Colon (tissue), 2 donors: ENCODE measurements around the gene CAPN12.

Experiments used
- FAIRE-seq: peaks from 2 replicates; lab custom pipeline; 2012; peaks lifted over from hg19 to GRCh38; lab: Jason Lieb, UNC
- donor health status: control.
- donor health status: control.

The CAPN12 gene

GRCh38 chr19:38709119-38709518 lies 35.2 kb downstream of the CAPN12 start:
- no peak for FAIRE-seq

GRCh38 chr19:38708413-38709024 lies 35.8 kb downstream of the CAPN12 start:
- FAIRE-seq: no peak

- FAIRE-seq: no peak
These were observed 36.7 kb downstream of the CAPN12 start for GRCh38 chr19:38707512-38708114.

- FAIRE-seq: no peak
These were observed 37.3 kb downstream of the CAPN12 start for GRCh38 chr19:38706792-38707511.

GRCh38 chr19:38705197-38706019 lies 38.9 kb downstream of the CAPN12 start:
- no peak for FAIRE-seq

- FAIRE-seq: no peak
These were observed 39.7 kb downstream of the CAPN12 start for GRCh38 chr19:38704488-38705026.

GRCh38 chr19:38703509-38703908 lies 40.8 kb downstream of the CAPN12 start:
- FAIRE-seq: no peak

- no peak for FAIRE-seq
These were observed 42.0 kb downstream of the CAPN12 start for GRCh38 chr19:38702278-38702677.

GRCh38 chr19:38701455-38702063 lies 42.7 kb downstream of the CAPN12 start:
- no peak for FAIRE-seq

- no peak for FAIRE-seq
These were observed 43.3 kb downstream of the CAPN12 start for GRCh38 chr19:38700902-38701454.

GRCh38 chr19:38700350-38700901 lies 43.8 kb downstream of the CAPN12 start:
- no peak for FAIRE-seq

GRCh38 chr19:38699647-38700349 lies 44.5 kb downstream of the CAPN12 start:
- FAIRE-seq: no peak

GRCh38 chr19:38699027-38699346 lies 45.3 kb downstream of the CAPN12 start:
- FAIRE-seq: no peak

- no peak for FAIRE-seq
These were observed 45.8 kb downstream of the CAPN12 start for GRCh38 chr19:38698225-38699026.

- no peak for FAIRE-seq
These were observed 46.6 kb downstream of the CAPN12 start for GRCh38 chr19:38697641-38698071.

- no peak for FAIRE-seq
These were observed 47.1 kb downstream of the CAPN12 start for GRCh38 chr19:38697197-38697596.

- FAIRE-seq: no peak
These were observed 47.6 kb downstream of the CAPN12 start for GRCh38 chr19:38696729-38697055.

- FAIRE-seq: no peak
These were observed 48.2 kb downstream of the CAPN12 start for GRCh38 chr19:38695832-38696728.

- no peak for FAIRE-seq
These were observed 49.0 kb downstream of the CAPN12 start for GRCh38 chr19:38695317-38695683.
